Kidney (tissue), 14 donors: ENCODE results near the gene KLC1. TPM values are rescaled to one million over a fixed set of nuclear protein-coding genes. Genes with fewer than 3 reads are reported as not detected.
A peak's percentile ranks its signal among the peaks of the same experiment; 100 is the strongest.

ENCODE experiments used
- DNase-seq, 5 donors: peaks; one replicate each; pipeline ENCODE4 v3.0.0-alpha.2; 2013 to 2020
- FAIRE-seq: peaks from 2 replicates; lab custom pipeline; 2012; peaks lifted over from hg19 to GRCh38; lab: Jason Lieb, UNC
- H3K27ac ChIP-seq, 2 donors: one replicate each; pipeline ENCODE4 v1.7.0; 2013; ENCODE audit warnings: low read depth in 2 of 2, low read length in 2 of 2, inconsistent platforms in 1 of 2
- H3K27me3 ChIP-seq: one replicate; pipeline ENCODE4 v1.7.1; 2013; ENCODE audit warnings: low read length, inconsistent platforms; ENCODE audit not compliant: control insufficient read depth, insufficient read depth
- H3K36me3 ChIP-seq, 3 donors: one replicate each; pipeline versions ENCODE4 v1.7.0 to v1.7.1; 2013; ENCODE audit warnings: low read length in 3 of 3, control low read depth in 1 of 3, inconsistent platforms in 1 of 3; ENCODE audit not compliant: insufficient read depth in 3 of 3, control insufficient read depth in 2 of 3
- H3K4me1 ChIP-seq, 3 donors: one replicate each; pipeline versions ENCODE4 v1.7.0 to v1.7.1; 2013; ENCODE audit warnings: low read length in 3 of 3, inconsistent platforms in 1 of 3, low read depth in 1 of 3; ENCODE audit not compliant: control insufficient read depth in 2 of 3, insufficient read depth in 2 of 3
- H3K4me3 ChIP-seq, 3 donors: one replicate each; pipeline versions ENCODE4 v1.7.0 to v1.8.1; 2013; ENCODE audit warnings: low read length in 3 of 3, control low read depth in 1 of 3, inconsistent platforms in 1 of 3
- H3K9ac ChIP-seq, 3 donors: one replicate each; pipeline versions ENCODE4 v1.7.0 to v1.7.1; 2013; ENCODE audit warnings: low read length in 3 of 3, control low read depth in 1 of 3, inconsistent platforms in 1 of 3
- H3K9me3 ChIP-seq, 3 donors: one replicate each; pipeline versions ENCODE4 v1.7.0 to v1.7.1; 2013; ENCODE audit warnings: low read length in 3 of 3, control low read depth in 1 of 3, inconsistent platforms in 1 of 3; ENCODE audit not compliant: control insufficient read depth in 2 of 3, insufficient read depth in 1 of 3
- CTCF ChIP-seq: IDR thresholded peaks from 3 replicates; pipeline ENCODE4 v1.5.1; 2012; ENCODE audit warnings: mild to moderate bottlenecking, moderate library complexity, borderline replicate concordance; ENCODE audit not compliant: insufficient read depth; ENCODE audit errors: extremely low read depth
- intact Hi-C: fragments of 100-400 bp; cut with DNase I; formaldehyde crosslinking; loops from one replicate; pipeline ENCODE4 v1.11.1; 2022
- polyA plus RNA-seq: library from polyadenylated mRNA; stranded (reverse); fragments of 350-450 nt; fragmentation: Illumina TruSeq; extraction: RNeasy Lipid Tissue Mini Kit (QIAGEN cat#74804); gene quantifications from one replicate; pipeline ENCODE4 v1.2.3, GENCODE V29; 2014; ENCODE audit warnings: low read depth, low replicate concordance; ENCODE audit not compliant: insufficient read depth
- total RNA-seq: library from RNA; stranded (reverse); fragmentation: NEBNext Ultra II Directional; extraction: Animal tissue kit (Norgen Biotek cat#: 25700); gene quantifications from one replicate; pipeline ENCODE4 v1.2.1, GENCODE V29; 2021
- donor health status: control.
- donor health status: control.
- donor health status: control.
- donor health status: control.
- donor health status: control.
- donor health status: DM: yes; HTN: yes; CAD: no.
- donor health status: Normal renal cell carcinoma (clear cell type).

The KLC1 gene
- total and polyA plus RNA-seq, 2 donors from 2014 or later, result 49.8 to 152 TPM

- intact Hi-C loops, result no loop called here
- H3K9ac ChIP-seq, result no peak overlapping the region
- H3K4me3 ChIP-seq, result no peak overlapping the region
- FAIRE-seq, result no peak
- H3K27ac ChIP-seq, result no peak overlapping the region
- no peaks in the 10 kb centered on the region for H3K27me3 ChIP-seq
- H3K36me3 ChIP-seq, result peaks cover 0 to 11% (median 0%) of the 10 kb centered on the region in 3 donors
- TF ChIP-seq CTCF, result no peak
- H3K4me1 ChIP-seq, result peaks cover 0 to 17% (median 0%) of the 10 kb centered on the region in 3 donors
- H3K9me3 ChIP-seq, result no peaks in the 10 kb centered on the region
- peak in 1 of 5 donors; percentile 41 for DNase-seq
Measured at GRCh38 chr14:103706551-103707328, 77.7 kb downstream of the KLC1 start.

- intact Hi-C loops, result no loop called here
- Histone ChIP-seq H3K27me3 (no peaks in the 10 kb centered on the region), H3K4me1 (peaks cover 0 to 21% (median 0%) of the 10 kb centered on the region in 3 donors), H3K9ac (no peak overlapping the region), H3K4me3 (no peak overlapping the region), H3K36me3 (peaks cover 0 to 5% (median 0%) of the 10 kb centered on the region in 3 donors), H3K9me3 (no peaks in the 10 kb centered on the region), H3K27ac (no peak overlapping the region)
- no peak for FAIRE-seq
- no peak for DNase-seq
- no peak for TF ChIP-seq CTCF
Measured at GRCh38 chr14:103707329-103708263, 78.6 kb downstream of the KLC1 start.

- no peak overlapping the region for H3K9ac ChIP-seq
- no peaks in the 10 kb centered on the region for H3K27me3 ChIP-seq
- DNase-seq (no peak), FAIRE-seq (no peak)
- H3K9me3 ChIP-seq, result no peaks in the 10 kb centered on the region
- H3K4me1 ChIP-seq, result peaks cover 0 to 22% (median 0%) of the 10 kb centered on the region in 3 donors
- H3K27ac ChIP-seq, result no peak overlapping the region
- H3K4me3 ChIP-seq, result no peak overlapping the region
- no peaks in the 10 kb centered on the region for H3K36me3 ChIP-seq
- no peak for TF ChIP-seq CTCF
- intact Hi-C loops, result no loop called here
Measured at GRCh38 chr14:103708750-103709187, 79.8 kb downstream of the KLC1 start.
